ENCODE results near the gene OPN3. TPM values are rescaled to one million over a fixed set of nuclear protein-coding genes. Genes with fewer than 3 reads are reported as not detected.

Gene OPN3
- total RNA-seq, 2 donors from 2014 or later, result 5.8 to 7.7 TPM

DNA sequence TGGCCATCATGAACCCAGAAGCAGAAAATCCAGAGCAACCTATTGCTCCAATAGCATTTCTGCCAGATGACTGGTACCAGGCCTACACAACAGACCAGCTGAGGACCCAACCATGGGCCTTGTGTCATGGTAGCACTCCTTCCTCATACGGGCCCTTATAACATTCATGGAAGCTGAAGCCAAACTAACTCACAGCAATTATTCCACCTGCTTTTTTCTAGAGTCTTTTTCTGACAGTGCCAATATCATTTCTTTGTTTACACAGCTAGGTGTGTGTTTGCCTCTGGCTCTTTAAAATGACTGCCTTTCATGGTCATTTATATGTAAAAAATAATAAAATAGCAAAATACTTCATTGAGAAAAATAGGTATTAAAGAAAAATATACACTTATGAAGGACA lies 8.0 kb upstream of the OPN3 start:
- intact Hi-C loops (cut with DNase I), result no loop called here
- no peak for ATAC-seq
- no peak for DNase-seq

- DNase-seq (no peak), ATAC-seq (no peak)
- intact Hi-C loops (cut with DNase I), result no loop called here
Measured at GRCh38 chr1:241647658-241648057, 7.5 kb upstream of the OPN3 start.

GRCh38 chr1:241646201-241646600 lies 6.0 kb upstream of the OPN3 start:
- DNase-seq, result no peak
- intact Hi-C loops (cut with DNase I), result no loop called here

DNA sequence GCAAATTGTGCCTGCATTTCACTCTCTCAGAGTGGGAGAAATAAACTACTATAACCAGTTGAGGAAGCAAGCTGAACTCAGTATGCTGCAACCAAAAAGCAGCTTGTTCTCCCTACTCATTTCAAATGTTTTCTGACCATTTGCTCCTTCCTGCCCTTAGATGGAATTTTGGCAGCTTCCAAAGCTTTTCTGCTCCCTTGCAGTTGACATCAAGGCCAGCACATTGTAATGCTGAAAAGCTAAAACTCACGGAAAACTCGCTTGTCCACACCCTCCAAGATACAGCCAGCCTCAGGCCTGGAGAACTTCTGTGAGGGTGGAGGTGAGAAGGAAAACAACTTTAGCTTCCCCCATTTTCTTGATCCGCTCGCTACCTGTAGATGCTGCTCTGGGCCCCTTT lies 5.0 kb upstream of the OPN3 start:
- ATAC-seq, result no peak
- intact Hi-C loops (cut with DNase I), result no loop called here
- no peak for DNase-seq

More at GRCh38 chr1:241646201-241646600, 6.0 kb upstream of the OPN3 start:
- ATAC-seq, result no peak

- no peak for ATAC-seq
- DNase-seq, result no peak
- intact Hi-C loops (cut with DNase I), result no loop called here
Measured at GRCh38 chr1:241644259-241644658, 4.1 kb upstream of the OPN3 start.

DNA sequence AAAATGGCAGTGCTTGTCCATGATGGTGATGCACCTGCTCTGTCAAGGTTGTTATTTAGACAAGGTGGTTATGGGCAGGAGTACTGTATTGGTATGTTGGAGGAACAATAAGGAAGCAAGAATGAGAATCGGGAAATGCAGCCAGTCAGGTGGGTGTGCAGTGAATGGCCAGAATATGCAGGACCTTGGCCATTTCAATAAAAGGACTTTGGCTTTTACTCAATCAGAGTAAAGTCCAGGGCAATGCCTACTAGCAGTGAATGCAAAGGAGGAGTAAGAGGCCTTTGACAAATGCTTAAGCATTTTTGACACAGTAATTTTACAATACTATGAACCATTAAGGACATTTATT lies 2.4 kb upstream of the OPN3 start:
- intact Hi-C loops (cut with DNase I), result no loop called here
- DNase-seq (no peak), ATAC-seq (no peak)

DNA sequence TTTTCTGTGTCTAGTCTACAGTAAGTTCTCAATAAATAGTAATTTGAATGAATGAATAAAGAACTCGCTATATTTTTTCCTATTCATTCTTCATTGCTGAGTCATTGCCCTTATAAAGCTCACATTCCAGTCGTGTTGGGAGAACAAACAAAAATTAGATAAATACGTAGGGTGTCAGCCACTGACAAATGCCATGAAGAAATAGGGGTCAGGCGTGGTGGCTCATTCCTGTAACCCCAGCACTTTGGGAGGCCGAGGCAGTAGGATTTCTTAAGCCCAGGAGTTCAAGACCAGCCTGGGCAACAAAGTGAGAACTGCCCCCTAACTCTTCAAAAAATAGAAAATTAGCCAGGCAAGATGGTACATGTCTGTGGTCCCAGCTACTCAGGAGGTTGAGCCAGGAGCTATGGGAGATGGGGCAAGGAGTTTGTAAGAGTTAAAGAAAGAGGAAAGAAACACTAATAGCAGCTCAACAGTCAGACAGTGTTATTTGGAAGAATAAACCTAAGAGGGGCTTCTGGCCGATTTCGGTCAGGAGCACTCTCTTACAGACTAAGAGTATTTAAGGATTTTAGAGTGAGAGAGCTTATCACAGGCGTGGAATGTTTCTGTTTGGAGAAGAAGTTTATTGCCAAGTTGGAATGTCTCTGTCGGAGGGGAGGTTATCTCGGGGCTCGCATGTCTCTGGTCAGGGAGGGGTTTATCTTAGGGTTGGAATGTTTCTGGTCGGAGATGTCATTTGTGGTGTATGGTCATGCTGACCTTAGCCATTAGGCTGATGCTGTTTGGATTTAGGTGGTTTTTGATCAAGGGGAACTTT lies 1.8 kb upstream of the OPN3 start:
- ATAC-seq (no peak), DNase-seq (no peak)
- intact Hi-C loops (cut with DNase I), result no loop called here

DNA sequence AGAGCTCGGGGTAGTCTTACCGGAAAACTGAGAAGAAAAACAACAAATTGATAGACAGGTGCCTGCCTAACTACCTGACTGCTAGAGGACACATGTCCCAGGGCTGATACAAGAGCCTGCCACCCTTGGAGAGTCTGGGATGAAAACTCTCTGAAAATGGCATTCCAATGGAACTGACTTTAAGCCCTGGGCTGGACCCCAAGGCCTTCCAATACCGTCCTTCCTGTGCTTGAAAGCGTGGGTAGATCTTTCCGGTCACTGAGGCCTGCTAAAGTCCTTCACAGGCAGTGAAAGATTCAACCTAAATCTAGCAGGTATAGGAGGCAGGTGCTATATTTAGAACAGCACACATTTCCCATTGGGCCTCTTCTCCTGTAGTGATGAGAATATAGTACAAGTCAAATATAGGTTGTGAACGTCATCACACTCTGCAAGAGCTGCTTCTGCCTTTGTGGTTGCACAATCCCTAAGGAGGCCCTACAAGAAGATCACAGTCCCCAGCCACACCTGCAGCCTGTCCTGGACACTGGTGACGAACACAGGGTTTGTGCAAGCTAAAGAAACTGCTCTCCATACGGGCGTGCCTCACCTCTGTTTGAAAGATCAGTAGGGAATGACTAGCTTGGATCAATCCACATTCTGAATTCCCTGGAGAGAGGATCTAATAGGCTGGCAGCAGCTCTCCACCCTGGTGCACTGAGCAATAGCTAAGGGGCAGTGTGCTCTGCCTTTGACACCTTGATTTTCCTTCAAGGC lies 876 bp upstream of the OPN3 start:
- intact Hi-C loops (cut with DNase I), result no loop called here
- no peak for ATAC-seq
- no peak for DNase-seq

DNA sequence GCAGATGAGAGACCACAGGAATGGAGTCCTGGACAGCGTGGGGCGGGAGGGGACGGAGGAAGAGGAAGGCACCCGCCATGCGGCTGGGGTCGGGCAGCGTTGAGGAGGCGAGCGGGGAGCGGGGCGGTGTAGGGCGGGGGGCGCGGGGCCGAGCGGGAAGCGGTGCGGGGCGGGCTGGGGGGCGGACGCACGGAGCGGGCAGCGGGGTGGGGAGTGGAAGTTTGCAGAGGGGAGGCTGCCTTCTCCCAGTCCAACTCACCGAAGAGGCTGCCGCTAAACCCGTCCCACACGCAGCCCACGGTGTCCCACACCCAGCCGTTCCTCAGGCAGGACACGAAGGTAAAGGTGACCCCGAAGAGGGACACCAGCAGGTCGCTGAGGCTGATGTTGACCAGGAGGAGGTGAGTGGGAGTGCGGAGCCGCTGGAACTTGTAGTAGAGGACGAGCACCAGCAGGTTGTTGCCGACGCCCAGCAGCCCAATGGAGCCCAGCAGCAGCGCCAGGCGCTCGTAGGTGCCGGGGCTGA lies 483 bp downstream of the OPN3 start:
- intact Hi-C loops (cut with DNase I), result no loop called here
- ATAC-seq (peak; percentile 31 to 41), DNase-seq (peak; percentile 32)

GRCh38 chr1:241638909-241639622 lies 1.1 kb downstream of the OPN3 start:
- DNase-seq (no peak), ATAC-seq (no peak)
- intact Hi-C loops (cut with DNase I), result no loop called here

DNA sequence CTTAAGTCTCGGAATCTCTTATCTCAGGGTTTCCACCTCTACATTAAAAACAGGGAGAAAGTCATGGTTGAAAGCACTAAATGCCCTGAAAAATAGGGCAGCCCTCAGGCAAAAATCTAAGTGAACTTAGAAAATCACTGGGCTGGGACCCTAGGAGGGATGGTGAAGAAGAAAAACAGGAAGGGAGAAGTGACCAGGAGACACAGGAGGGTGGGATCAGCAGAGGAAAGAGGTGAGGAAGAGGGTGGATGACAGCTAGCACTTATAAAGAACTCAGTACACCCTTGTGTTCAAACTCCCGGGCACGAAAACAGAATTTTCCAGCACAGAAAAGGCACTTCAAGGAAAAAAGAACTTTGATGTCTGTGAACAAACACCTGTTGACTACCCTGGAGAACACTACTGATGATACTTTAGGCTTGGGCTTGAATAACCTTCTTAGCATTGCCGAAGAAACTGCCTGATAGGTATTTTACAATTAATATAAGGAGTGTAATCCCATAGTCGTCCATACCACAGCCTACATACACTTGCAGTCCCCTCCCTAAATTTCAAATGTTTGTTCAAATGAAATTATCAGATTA lies 2.0 kb downstream of the OPN3 start:
- DNase-seq, result no peak
- no peak for ATAC-seq
- intact Hi-C loops (cut with DNase I), result no loop called here

- intact Hi-C loops (cut with DNase I), result no loop called here
- DNase-seq, result no peak
- no peak for ATAC-seq
Measured at GRCh38 chr1:241637604-241638003, 2.6 kb downstream of the OPN3 start.

DNA sequence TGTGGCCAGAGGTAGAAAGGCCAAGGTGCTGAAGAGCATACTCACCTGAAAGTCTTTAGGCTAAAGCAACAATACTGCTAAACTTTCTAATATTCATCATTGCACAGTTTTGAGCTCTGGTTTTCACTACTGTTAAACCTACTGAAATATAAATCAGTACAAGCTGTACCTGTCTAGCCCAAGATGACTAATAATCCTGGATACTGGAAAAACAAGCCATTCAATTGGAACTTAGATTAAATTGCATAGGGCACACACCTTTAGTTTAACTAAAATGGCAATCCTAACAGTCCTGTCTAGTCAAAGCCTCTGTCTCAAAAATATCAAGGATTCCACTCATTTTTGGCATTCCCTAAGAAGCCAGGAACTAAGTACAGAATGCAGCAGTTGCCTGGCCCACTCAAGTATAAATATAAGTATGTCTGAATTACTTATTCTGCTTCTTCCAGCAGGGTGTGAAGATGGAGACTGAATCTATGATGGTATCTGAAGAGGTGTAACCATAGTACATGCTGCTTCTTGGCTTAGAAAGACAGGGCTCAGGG lies 3.1 kb downstream of the OPN3 start:
- intact Hi-C loops (cut with DNase I), result no loop called here
- ATAC-seq (no peak), DNase-seq (no peak)

DNA sequence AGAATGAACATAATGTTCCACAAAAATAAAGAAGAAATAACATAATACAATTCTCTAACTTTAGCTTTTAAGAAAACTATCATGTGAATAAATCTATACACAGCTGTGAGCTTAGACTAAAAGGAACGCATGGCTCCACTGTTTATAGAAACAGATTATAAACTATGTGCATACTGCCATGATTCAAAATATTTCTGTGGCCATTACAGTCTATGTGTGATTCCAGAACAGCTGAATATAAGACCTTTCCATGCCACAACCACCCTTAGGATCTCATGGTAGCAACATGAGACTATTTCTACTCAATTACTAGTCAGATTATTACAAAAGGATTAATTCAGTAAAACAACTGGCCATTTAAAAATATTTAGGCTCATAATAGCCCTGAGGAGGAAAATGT lies 3.9 kb downstream of the OPN3 start:
- ATAC-seq, result no peak
- no peak for DNase-seq
- intact Hi-C loops (cut with DNase I), result no loop called here

- ATAC-seq (no peak), DNase-seq (no peak)
- intact Hi-C loops (cut with DNase I), result no loop called here
Measured at GRCh38 chr1:241635556-241636152, 4.5 kb downstream of the OPN3 start.

- intact Hi-C loops (cut with DNase I), result no loop called here
- no peak for ATAC-seq
- DNase-seq, result no peak
Measured at GRCh38 chr1:241632987-241633386, 7.2 kb downstream of the OPN3 start.

- intact Hi-C loops (cut with DNase I), result no loop called here
- ATAC-seq (no peak), DNase-seq (no peak)
Measured at GRCh38 chr1:241631674-241632073, 8.5 kb downstream of the OPN3 start.

GRCh38 chr1:241630899-241631298 lies 9.3 kb downstream of the OPN3 start:
- intact Hi-C loops (cut with DNase I), result no loop called here
- ATAC-seq (no peak), DNase-seq (no peak)

DNA sequence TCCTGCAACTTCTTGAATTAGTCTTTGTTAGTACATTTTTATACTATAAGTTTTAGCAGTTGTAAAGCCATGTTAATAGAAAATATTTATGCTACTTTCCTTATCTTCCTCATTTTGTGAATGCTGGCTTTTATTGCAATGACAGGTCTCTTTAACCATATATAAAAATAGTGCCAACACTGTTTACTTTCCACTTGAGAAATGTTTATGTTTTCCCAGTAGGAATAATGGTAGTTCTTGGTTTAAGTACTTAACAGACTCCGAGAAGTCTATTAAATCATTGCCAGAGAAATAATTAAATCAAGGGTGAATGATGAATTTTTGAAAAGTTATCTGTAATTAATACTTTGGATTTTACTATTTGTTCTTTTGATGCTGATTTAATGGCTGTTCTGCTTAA lies 9.7 kb downstream of the OPN3 start:
- DNase-seq, result no peak
- intact Hi-C loops (cut with DNase I), result no loop called here
- ATAC-seq, result no peak

All from left cardiac atrium (tissue), 4 donors.